Activated T-cell treated with anti-CD3 and anti-CD28 coated beads, Interleukin-2, amount 50 U/mL, for 72 hours (primary cell): ENCODE data around the gene ZNF260. TPM values are rescaled to one million over a fixed set of nuclear protein-coding genes. Genes with fewer than 3 reads are reported as not detected.

Source experiments
- ATAC-seq, 2 donors: fragments of 150-1000 bp; cut with Tn5 transposase; replicated peaks in 1 of 2; 2 replicates each; pipeline ENCODE4 v1.10.0; 2021; ENCODE audit warnings: moderate library complexity in 2 of 2, mild to moderate bottlenecking in 1 of 2
- DNase-seq, 2 donors: peaks; one replicate each; pipeline ENCODE4 v3.0.0; 2021 to 2022; ENCODE audit warnings: mixed read lengths in 1 of 2
- H3K27ac Mint-ChIP-seq: one replicate; pipeline ENCODE4 v1.8.0; 2022; ENCODE audit warnings: mild to moderate bottlenecking, moderate library complexity, mixed read lengths
- H3K27me3 Mint-ChIP-seq: one replicate; pipeline ENCODE4 v1.8.0; 2022; ENCODE audit warnings: low read depth, mixed read lengths
- H3K36me3 Mint-ChIP-seq, 2 donors: one replicate each; pipeline ENCODE4 v1.8.0; 2022; ENCODE audit warnings: mixed read lengths in 2 of 2, mild to moderate bottlenecking in 1 of 2; ENCODE audit not compliant: insufficient read depth in 2 of 2
- H3K4me1 Mint-ChIP-seq: one replicate; pipeline ENCODE4 v1.8.0; 2022; ENCODE audit warnings: low read depth, mixed read lengths
- H3K4me3 Mint-ChIP-seq, 2 donors: one replicate each; pipeline ENCODE4 v1.8.0; 2022; ENCODE audit warnings: mild to moderate bottlenecking in 2 of 2, mixed read lengths in 2 of 2, moderate library complexity in 2 of 2
- H3K9me3 Mint-ChIP-seq, 2 donors: one replicate each; pipeline ENCODE4 v1.8.0; 2022; ENCODE audit warnings: mixed read lengths in 2 of 2
- total RNA-seq, 2 donors: library from RNA; stranded (reverse); gene quantifications; one replicate each; pipeline ENCODE4 v1.2.3, GENCODE V29; 2022

The ZNF260 gene
- total RNA-seq, 2 donors from 2014 or later = 10.1 to 12.2 TPM

DNA sequence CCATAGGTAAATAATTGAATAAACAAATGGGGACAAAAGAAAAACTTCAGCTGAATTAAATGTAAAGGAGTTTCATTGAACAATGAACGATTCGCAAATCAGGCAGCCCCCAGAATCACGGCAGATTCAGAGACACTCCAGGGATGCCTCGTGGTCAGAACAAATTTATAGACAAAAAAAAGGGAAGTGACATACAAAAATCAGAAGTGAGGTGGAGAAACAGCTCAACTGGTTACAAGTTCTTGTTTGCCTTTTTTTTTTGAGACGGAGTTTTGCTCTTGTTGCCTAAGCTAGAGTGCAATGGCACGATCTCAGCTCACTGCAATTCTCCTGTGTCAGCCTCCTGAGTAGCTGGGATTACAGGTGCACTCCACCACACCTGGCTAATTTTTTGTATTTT is 44.4 kb downstream of the ZNF260 start:
- Mint-ChIP-seq H3K36me3 (peaks cover 17 to 50% of the 10 kb centered on the region in 2 donors), H3K27ac (no peak overlapping the region), H3K27me3 (no peaks in the 10 kb centered on the region)

DNA sequence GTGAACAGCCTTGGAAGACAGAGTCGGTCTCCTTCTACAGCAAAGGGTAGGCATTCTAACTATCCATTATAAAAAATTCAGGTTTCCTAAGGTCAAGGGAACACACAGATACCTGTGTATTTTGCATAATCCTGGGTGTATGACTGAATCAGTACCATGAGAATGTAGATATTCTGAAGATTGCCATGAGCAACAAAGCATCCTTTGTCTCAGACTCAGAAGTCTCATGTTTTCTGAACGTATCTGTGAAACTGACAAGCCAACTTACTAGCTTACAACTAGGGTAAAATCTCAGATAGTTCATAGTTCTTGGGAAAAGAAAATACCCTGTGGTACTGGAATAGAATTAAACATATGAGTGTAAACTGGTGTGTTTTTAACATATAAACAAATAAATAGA is 45.2 kb downstream of the ZNF260 start:
- no peak overlapping the region for H3K4me3 Mint-ChIP-seq
- no peaks in the 10 kb centered on the region for H3K27me3 Mint-ChIP-seq
- H3K9me3 Mint-ChIP-seq = peaks cover 1 to 6% of the 10 kb centered on the region in 2 donors
- DNase-seq (no peak), ATAC-seq (no peak)
- H3K27ac Mint-ChIP-seq = no peak overlapping the region
- peaks cover 20% of the 10 kb centered on the region for H3K4me1 Mint-ChIP-seq
- H3K36me3 Mint-ChIP-seq = peaks cover 18 to 54% of the 10 kb centered on the region in 2 donors

More for the DNA sequence above, 44.4 kb downstream of the ZNF260 start:
- DNase-seq (no peak), ATAC-seq (no peak)
- Mint-ChIP-seq H3K9me3 (peaks cover 1 to 3% of the 10 kb centered on the region in 2 donors), H3K4me3 (no peak overlapping the region), H3K4me1 (peaks cover 28% of the 10 kb centered on the region)

Other genes starting within 250 kb of the ZNF260 start
- 1 to 10 TPM; 2.4 to 2.7 TPM for gene ZFP14, start 149.1 kb downstream of the ZNF260 start, total RNA-seq
- 1 to 10 TPM; 5.8 to 7.8 TPM for gene ZFP82, start 109.6 kb downstream of the ZNF260 start, total RNA-seq
- gene ZNF566, start 38.7 kb downstream of the ZNF260 start, total RNA-seq = 1 to 10 TPM; 5.8 to 7.8 TPM
- gene ZNF529, start 45.0 kb upstream of the ZNF260 start, total RNA-seq = 10 to 100 TPM; 24.9 to 28.7 TPM
- gene ZNF382, start 77.0 kb upstream of the ZNF260 start, total RNA-seq = 10 to 100 TPM; 23.1 to 25.0 TPM
- 1 to 10 TPM; 6.9 to 9.7 TPM for gene ZNF461, start 138.6 kb upstream of the ZNF260 start, total RNA-seq
- 10 to 100 TPM in 1 of 2 donors, 1 to 10 TPM in 1; 7.8 to 11.2 TPM for gene ZNF567, start 159.3 kb upstream of the ZNF260 start, total RNA-seq
- gene ZNF850, start 244.5 kb upstream of the ZNF260 start, total RNA-seq = 10 to 100 TPM; 10.4 to 14.9 TPM